Measurements from ENCODE around the gene LMTK3.
"Not testable (repeated sequence)": the region's sequence is repeated elsewhere in the genome, so short reads cannot be mapped to it uniquely, and the experiment has no call there.

LMTK3 gene

DNA sequence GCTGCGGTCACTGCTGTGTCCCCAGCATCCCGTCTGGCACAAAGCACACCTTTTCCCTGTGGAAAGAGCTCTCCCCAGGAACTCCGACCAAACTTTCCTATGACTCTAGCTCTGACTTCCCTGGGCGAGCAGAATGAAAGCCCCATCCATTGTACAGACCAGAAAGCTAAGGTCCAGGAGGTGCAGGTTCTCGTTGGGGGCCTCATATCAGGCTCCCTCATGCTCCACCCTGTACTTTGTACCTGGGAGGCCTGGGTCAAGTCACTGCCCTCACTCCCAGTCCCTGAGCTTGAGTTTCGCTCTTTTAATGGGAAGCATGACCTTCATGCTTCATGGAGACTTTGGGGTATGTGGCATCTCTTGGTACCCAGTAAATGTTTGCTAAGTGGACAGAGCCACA lies 24.1 kb downstream of the LMTK3 start:
- no peak for DNase-seq

DNA sequence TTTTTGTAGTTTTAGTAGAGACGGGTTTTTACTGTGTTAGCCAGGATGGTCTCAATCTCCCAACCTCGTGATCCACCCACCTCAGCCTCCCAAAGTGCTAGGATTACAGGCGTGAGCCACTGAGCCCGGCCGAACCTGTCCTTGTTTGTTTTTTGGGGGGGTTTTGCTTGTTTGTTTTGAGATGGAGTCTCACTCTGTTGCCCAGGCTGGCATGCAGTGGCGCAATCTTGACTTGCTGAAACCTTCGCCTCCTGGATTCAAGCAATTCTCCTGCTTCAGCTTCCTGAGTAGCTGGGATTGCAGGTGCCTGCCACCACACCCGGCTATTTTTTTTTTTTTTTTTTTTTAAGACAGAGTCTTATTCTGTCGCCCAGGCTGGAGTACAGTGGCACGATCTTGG lies 24.9 kb downstream of the LMTK3 start:
- not testable (repeated sequence) for DNase-seq

DNA sequence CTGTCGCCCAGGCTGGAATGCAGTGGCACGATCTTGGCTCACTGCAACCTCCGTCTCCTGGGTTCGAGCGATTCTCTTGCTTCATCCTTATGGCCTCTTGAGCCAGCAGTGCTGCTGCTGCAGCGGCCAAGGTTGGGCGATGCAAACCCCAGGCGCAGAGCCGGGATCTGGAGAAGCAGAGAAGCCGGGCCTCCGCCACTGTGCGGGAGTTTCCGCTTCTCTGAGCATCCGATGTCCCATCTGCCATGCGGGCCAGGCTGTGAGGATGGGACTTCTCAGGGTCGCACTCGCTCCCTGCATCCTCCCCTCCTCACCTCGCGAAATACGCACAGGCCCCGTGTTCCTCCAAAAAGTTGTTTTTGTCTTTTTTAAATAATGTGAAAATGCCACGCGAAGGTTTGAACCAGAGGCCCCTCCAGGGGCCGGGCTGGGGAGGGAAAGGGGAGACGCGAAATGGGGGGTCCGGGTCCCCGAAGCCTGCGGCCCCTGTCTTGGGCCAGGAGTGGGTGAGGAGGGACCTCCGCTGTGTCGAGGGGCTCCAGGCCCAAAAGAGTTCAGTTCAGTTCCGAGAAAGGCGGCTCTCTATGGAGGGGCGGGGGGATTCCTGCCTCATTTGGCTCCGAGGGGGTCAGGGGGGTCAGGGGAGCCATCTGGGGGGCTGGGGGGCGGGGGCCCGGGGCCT lies 26.6 kb downstream of the LMTK3 start:
- DNase-seq: no peak

DNA sequence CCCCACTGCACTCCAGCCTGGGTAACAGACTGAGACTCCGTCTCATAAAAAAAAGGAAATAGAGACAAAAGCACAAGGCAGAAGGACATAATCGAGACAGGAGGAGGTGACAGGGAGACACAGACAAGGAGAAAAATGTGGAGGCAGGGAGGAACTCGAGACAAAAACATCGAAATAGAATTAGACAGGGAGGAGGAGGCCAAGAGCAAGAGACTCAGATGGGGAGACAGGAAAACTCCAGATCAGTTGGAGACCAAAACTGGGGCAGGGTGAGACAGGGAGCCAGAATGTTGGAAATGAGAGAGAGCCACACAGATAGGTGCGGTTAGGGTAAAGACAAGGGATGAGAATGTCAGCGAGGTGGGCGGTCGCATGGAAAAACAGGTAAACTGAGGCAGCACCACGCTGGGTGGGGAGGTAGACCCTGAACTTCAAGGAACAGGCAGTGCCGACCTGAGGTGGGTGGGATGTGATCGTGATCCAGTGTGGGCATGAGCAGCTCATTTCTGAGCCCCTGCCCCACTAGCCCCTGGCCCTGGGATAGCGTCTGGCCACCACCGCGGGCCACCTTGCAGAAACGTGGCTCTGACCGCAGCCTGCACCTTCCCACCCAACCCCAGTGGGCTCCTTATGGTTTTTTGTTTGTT lies 27.3 kb downstream of the LMTK3 start:
- no peak for DNase-seq

DNA sequence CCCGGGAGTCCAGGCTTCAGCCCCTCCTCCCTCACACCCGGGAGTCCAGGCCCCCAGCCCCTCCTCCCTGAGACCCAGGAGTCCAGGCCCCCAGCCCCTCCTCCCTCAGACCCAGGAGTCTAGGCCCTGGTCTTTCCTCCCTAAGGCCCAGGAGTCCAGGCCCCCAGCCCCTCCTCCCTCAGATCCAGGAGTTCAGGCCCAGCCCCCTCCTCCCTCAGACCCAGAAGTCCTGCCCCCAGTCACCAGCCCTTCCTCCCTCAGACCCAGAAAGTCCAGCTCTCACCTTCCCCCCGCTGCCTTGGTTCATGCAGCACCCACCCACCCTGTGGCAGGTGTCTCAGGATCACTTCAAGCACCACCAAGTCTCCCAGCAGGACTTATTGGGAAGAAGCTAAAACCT lies 28.3 kb downstream of the LMTK3 start:
- DNase-seq: no peak

DNA sequence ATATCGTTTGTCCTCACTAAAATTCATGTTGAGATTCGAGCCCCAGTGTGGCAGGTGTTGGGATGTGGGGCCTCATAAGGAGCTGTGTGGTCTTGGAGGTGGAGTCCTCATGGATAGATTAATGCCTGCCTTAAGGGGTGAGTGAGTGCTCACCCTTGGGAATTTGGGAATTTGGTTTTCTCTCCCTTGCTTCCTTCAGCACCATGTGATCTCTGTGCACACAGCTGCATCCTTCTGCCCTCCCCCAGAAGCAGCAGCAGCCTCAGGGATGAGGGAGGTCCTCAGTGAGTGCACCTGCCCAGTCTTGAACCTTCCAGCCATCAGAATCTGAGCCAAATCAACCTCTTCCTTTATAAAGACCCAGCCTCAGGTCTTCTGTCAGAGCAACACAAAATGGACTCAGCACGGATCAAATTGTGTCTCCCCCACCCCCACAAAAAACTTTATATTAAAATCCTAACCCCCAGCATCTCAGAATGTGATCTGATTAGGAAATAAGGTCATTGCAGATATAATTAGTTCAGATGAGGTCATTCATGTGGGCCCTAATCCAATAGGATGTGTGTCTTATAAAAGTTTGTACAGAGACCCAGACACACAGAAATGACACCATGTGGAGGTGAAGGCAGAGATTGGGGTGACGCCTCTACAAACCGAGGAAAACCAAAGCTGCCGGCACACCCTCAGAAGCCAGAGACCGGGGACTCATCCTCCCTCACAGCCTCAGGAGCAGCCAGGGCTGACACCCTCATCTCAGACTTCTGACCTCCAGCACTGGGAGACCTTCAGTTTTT lies 29.6 kb downstream of the LMTK3 start:
- no peak for DNase-seq

DNA sequence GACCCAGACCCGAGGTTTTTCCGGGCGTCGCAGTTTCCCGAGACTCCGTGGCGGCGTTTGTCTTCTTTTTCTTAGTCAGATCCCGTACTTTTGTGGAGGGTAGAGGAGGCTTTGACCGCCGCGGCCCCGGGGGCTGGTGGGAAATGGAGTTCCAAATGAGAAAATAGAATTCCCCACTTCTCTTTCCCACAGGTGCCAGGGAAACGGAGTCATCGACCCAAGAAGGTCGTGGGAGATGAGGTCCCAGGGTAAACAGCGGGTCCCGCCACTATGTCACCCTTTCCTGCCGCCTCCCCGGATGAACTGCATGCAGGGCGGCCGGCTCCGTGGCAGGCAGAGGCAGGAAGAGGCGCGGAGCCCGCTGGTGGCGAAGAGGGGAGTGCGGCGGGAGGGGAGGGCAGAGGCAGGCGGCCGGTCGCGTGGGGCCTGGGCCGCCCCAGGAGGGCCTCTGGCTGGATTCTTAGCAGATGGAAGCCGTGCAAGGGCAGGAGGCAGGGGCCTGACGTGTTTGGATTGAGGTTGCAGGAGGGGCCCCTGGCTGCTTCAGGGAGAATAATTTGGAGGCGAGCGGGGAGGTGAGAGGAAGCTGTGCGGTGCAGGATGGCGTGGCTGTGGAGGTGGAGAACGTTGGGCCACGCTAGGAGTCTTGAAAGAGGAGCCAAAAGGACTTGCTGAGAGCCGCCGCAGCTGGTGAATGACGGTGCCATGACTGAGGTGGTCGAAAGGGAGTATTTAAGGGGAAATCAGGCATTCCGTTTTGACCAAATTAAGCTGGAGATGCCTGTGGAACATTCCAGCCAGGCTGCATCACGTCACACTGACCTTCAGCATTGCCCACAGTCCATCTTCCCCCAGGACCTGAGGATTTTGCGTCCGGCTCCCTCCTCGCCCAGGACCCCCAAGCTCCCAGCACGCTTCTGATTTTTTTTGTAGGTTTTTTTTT lies 30.8 kb downstream of the LMTK3 start:
- DNase-seq: no peak

DNA sequence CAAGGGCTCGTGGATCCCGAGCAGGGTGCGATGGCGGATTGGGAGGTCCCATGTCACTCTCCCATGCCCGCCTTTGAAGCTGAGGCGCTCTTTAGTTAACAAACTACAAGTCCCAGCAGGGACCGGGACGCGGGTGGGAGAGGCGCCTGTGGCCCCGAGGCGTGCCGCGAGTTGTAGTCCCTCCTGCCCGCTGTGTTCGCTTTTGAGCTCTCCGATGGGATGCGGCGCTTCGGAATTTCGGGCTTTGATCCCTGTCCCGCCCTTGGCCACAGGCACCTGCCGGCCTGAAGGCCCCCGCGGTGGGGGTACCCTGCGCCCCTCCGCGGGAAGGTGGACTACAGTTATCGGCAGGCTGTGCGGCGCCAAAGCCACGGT lies 31.5 kb downstream of the LMTK3 start:
- DNase-seq: no peak

DNA sequence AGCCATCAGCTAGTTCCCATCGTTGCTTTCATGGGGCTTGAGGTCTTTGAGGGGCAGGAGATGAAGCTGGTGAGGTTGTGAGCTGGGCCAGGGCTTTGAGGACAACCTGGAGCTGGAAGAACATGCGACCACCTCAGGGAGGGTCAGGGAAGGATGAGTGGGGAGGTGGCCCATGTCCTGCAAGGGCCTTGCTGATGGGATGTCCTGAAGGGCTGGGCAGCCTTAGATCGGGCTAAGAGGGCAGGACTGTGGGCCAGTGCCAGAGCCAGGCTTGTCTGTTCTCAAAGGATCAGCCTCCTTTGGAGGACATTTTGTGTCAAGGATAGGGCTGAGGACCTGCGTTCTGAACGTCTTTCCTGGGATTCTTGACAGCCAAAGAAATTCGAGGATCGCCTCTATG lies 31.9 kb downstream of the LMTK3 start:
- no peak for DNase-seq

DNA sequence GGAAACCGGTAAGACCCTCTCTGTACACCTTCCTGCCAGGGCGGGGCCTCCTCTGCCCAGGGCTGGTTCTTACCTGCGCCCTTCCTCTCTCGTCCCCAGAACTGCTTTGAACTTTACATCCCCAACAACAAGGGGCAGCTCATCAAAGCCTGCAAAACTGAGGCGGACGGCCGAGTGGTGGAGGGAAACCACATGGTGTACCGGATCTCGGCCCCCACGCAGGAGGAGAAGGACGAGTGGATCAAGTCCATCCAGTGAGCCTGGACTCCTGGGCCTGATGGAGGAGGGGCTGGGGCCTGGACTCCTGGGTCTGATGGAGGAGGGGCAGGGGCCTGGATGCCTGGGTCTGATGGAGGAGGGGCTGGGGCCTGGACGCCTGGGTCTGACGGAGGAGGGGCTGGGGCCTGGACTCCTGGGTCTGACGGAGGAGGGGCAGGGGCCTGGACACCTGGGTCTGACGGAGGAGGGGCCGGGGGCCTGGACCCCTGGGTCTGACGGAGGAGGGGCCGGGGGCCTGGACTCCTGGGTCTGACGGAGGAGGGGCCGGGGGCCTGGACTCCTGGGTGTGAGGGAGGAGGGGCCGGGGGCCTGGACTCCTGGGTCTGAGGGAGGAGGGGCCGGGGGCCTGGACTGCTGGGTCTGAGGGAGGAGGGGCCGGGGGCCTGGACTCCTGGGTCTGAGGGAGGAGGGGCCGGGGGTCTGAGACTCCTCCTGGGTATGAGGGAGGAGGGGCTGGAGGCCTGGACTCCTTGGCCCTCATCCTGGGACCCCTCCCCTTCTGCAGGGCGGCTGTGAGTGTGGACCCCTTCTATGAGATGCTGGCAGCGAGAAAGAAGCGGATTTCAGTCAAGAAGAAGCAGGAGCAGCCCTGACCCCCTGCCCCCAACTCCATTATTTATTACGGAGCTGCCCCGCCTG lies 33.0 kb downstream of the LMTK3 start:
- no peak for DNase-seq

DNA sequence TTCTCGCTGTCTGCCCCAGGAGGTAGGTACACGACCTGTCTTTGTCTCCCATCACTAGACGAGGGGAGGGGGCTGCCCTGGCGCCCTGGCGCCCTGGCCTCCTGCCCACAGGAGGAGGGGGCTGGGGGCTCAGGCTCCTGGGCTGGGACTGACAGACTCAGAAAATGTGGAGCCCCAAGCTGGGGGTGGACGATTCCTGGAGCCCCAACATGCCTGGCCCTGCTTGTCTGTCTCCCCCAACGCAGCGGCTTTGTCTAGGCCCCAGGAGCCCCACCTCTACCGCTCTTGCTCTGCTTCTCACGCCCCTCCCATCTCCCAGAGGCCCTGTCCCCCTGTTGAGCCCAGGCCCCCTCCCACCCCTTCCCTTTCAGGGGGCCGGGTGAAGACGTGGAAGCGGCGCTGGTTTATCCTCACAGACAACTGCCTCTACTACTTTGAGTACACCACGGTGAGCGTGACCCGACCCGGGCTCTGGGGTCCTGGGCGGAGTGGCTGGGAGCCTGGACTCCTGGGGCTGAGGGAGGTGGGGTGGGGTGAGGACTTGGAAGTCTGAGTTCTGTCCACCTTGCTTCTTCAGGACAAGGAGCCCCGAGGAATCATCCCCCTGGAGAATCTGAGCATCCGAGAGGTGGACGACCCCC lies 33.8 kb downstream of the LMTK3 start:
- DNase-seq: no peak

DNA sequence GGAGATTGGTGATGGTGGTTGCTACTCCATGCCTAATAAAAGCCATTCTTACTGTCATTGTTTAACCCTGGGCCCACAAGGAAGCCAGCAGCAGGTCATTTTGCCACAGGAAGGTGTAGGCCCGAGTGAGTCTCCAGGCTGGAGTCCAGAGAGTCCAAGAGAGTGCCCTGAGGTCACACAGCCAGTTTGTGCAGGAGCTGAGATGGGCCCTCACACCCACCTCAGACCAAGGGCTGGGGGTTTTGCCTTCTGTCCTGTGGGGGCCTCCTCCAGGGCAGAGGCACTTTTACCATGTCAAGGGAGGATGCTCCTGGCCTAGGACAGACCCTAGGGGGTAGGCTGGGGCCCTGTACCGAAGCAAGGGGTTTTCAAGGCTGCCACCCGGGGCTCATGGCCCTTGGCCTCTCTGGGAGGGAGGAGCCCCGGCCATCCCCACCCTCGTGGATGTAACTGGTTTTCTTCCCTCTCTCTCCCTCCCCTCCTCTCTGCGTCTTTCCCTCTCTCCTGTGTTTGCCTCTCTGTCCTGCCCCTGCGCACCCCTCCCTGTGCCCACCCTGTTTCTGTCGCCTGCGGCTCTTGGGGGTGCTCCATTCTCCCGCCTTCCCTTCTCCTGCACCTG lies 34.5 kb downstream of the LMTK3 start:
- DNase-seq: no peak

DNA sequence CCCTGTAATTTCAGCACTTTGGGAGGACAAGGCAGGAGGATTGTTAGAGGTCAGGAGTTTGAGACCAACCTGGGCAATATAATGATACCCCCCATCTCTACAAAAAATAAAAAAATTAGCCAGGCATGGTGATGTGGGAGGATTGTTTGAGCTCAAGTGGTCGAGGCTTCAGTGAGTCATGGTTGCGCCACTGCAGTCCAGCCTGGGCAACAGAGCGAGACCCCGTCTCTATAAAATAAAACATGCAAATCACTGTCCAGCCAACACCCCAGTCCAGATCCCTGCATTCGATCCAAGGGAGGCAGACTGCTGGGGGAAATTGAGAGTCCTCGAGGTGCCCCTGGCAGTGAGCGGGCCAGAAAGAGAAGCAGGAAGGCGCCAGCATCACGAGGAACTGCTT lies 35.5 kb downstream of the LMTK3 start:
- no peak for DNase-seq

DNA sequence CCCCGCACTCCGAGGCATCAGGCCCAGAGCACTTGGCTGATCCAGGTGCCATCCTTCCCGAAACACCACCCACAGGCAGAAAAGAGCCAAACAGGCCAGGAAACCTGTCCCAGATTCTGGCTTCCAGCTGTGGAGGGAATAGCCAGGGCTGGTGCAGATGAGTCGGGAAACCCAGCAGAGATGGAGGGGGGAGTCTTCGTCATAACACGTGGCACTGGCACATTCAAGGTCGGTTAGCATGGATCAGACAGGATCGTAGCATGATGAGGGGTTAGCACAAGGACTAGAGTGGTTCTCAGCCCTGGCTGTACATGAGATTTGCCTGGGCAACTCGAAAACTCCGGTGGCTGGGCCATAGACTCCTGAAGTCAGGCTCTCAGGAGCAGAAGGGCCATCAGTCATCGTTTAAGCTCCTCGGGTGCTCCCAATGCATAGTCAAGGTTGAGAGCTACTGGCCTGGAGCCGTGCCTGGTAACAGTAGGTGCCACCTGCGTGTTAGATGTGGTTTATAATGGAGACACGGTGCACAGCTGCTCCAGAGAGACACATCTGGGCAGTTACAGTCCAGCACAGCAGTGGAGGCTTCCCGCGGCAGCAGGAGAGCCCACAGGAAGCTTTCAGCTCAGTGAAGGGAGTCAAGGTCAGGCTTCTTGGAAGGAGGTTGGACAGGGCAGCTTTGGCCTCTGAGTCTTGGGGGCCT lies 36.1 kb downstream of the LMTK3 start:
- DNase-seq: no peak

DNA sequence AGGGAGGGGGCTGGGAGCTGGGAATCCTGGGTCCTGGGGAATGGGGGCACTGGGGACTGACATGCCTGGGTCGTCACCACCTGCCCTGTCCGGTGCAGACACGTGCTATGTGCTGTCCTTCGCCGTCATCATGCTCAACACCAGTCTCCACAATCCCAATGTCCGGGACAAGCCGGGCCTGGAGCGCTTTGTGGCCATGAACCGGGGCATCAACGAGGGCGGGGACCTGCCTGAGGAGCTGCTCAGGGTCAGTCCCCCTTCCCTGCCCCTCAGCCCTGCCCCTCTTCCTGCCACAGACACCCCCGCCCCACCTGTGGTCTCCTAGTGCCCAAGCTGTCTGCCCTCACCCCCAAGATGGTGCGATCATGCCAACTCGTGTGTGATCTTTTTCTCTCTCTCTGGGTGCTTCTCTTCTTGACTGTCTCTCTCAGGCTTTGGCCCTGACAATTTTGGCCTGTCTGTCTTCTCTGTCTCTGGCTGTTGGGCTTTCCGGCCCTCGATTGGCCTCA lies 37.5 kb downstream of the LMTK3 start:
- DNase-seq: no peak

DNA sequence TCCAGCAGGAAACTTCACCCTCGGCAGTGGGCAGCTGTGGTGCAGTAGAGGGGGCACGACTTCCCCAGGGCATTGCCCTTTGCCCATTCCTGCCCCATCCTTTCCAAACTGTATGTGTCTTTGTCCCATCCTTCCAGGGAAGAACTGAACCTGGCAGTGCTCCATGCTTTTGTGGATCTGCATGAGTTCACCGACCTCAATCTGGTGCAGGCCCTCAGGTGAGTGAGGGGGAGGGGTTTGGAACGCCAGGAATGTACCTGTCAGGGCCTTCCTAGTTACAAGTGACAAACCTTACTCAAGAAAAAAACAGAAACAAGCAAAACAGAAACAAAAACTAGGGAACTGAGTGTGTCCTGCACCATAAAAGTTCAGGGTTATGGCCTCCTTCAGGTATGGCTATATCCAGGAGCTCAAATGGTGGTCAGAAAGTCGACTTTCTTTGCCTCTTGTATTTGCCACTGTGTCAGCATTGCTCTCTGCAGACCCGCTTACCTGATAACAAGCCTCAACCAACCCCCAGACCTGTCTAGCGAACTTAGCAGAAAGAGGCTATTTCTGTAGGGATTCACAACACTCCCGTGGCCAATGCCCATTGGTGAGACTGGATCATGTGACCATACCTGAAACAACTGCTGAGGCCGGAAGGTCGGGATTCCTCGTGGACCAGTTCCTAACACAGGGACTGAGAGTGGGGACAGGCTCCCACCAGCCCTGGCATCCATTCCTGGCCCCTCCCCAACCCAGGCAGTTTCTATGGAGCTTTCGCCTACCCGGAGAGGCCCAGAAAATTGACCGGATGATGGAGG lies 38.3 kb downstream of the LMTK3 start:
- DNase-seq: no peak

DNA sequence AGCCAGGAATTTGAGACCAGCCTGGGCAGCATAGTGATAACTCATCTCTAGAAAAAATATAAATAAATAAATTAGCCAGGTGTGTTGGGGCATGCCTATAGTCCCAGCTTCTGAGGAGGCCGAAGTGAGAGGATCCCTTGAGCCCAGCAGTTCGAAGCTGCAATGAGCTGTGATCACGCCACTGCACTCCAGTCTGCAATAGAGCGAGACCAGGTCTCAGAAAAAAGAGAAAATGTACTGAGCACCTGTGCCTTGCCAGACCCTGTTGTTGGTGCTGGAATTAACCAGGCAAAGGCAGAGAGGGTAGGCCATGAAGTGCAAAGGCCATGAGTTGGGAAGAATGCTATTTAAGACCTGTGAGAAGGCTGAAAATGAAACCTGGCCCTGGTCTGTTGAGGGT lies 39.8 kb downstream of the LMTK3 start:
- DNase-seq: no peak

DNA sequence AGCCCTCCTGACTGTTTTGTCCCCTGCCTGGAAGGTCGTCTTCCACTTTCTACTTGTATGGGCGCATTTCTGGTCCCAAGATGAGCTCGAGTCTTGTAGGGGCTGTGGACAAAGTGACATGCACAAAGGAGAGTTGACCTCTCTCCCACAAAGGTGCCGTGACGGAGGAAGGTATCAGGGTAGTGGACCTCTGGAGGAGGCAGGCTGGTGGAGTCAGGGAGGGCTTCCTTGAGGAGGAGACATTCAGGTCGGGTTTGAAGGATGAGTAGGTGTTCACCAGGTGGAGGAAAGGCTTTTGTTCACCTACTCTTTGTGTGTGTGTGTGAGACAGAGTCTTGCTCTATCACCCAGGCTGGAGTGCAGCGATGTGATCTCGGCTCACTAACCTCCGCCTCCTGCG lies 40.8 kb downstream of the LMTK3 start:
- no peak for DNase-seq

Data from GF-D8 (cell line).